IPS-15b (cell line): ENCODE results near the gene KDM1B.
A peak's percentile ranks its signal among the peaks of the same experiment; 100 is the strongest.

ENCODE experiments used
- H3K27me3 ChIP-seq: one replicate; pipeline ENCODE4 v1.6.1; 2013; ENCODE audit warnings: low read length; ENCODE audit not compliant: control insufficient read depth, insufficient read depth
- H3K36me3 ChIP-seq: one replicate; pipeline ENCODE4 v1.6.1; 2013; ENCODE audit warnings: low read length; ENCODE audit not compliant: control insufficient read depth, insufficient read depth
- H3K4me1 ChIP-seq: one replicate; pipeline ENCODE4 v1.6.1; 2013; ENCODE audit warnings: mild to moderate bottlenecking, low read length; ENCODE audit not compliant: control insufficient read depth, insufficient read depth
- H3K4me3 ChIP-seq: one replicate; pipeline ENCODE4 v1.5.1; 2013; ENCODE audit warnings: low read depth, low read length
- H3K9ac ChIP-seq: one replicate; pipeline ENCODE4 v1.6.1; 2013; ENCODE audit warnings: low read depth, mild to moderate bottlenecking, low read length
- H3K9me3 ChIP-seq: one replicate; pipeline ENCODE4 v1.6.1; 2013; ENCODE audit warnings: mild to moderate bottlenecking, low read length; ENCODE audit not compliant: control insufficient read depth, insufficient read depth

KDM1B gene

GRCh38 chr6:18259675-18260447, 104.6 kb downstream of the KDM1B start:
- H3K4me3 ChIP-seq: no peak overlapping the region
- H3K4me1 ChIP-seq: peaks cover 7% of the 10 kb centered on the region
- H3K36me3 ChIP-seq: peaks cover 17% of the 10 kb centered on the region
- H3K9ac ChIP-seq: peak overlapping the region; percentile 24
- no peaks in the 10 kb centered on the region for H3K9me3 ChIP-seq
- H3K27me3 ChIP-seq: no peaks in the 10 kb centered on the region

DNA sequence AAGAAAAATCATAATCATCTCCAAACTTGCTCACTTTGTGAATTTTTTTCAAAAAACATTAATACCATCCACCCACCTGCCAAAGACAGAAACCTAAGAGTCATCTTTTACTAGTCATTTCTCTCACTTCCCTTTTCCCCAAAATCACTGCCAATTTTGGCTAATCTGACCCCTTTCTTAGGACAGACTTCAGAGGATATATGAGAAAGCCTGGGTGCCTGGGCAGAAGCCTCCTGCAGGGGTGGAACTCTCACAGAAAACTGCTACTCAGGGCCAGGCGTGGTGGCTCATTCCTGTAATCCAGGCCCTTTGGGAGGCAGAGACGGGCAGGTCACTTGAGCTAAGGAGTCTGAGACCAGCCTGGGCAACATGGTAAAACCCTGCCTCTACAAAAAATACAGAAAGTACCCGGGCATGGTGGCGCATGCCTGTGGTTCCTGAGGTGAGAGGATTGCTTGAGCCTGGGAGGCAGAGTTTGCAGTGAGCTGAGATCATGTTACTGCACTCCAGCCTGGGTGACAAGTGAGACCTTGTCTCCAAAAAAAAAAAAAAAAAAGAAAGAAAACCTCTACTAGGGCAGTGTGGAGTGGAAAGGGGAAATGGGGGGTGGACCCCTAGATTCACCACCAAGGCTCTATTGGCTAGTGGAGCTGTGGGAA, 105.4 kb downstream of the KDM1B start:
- peaks cover 10% of the 10 kb centered on the region for H3K36me3 ChIP-seq
- H3K27me3 ChIP-seq: peaks cover 6% of the 10 kb centered on the region
- no peaks in the 10 kb centered on the region for H3K9me3 ChIP-seq
- H3K4me1 ChIP-seq: peaks cover 10% of the 10 kb centered on the region
- peak overlapping the region; percentile 13 for H3K4me3 ChIP-seq
- H3K9ac ChIP-seq: peak overlapping the region; percentile 24

- H3K9ac ChIP-seq: no peak overlapping the region
- peaks cover 5% of the 10 kb centered on the region for H3K36me3 ChIP-seq
Observed at GRCh38 chr6:18261877-18262276, 106.7 kb downstream of the KDM1B start.

GRCh38 chr6:18262702-18263417, 107.6 kb downstream of the KDM1B start:
- Histone ChIP-seq H3K36me3 (peaks cover 3% of the 10 kb centered on the region), H3K27me3 (peaks cover 8% of the 10 kb centered on the region), H3K4me1 (peaks cover 10% of the 10 kb centered on the region), H3K4me3 (peak overlapping the region; percentile 80), H3K9ac (peak overlapping the region; percentile 87), H3K9me3 (no peaks in the 10 kb centered on the region)

More at GRCh38 chr6:18261877-18262276, 106.7 kb downstream of the KDM1B start:
- Histone ChIP-seq H3K27me3 (peaks cover 8% of the 10 kb centered on the region), H3K9me3 (no peaks in the 10 kb centered on the region), H3K4me3 (peak overlapping the region; percentile 80), H3K4me1 (peaks cover 10% of the 10 kb centered on the region)

DNA sequence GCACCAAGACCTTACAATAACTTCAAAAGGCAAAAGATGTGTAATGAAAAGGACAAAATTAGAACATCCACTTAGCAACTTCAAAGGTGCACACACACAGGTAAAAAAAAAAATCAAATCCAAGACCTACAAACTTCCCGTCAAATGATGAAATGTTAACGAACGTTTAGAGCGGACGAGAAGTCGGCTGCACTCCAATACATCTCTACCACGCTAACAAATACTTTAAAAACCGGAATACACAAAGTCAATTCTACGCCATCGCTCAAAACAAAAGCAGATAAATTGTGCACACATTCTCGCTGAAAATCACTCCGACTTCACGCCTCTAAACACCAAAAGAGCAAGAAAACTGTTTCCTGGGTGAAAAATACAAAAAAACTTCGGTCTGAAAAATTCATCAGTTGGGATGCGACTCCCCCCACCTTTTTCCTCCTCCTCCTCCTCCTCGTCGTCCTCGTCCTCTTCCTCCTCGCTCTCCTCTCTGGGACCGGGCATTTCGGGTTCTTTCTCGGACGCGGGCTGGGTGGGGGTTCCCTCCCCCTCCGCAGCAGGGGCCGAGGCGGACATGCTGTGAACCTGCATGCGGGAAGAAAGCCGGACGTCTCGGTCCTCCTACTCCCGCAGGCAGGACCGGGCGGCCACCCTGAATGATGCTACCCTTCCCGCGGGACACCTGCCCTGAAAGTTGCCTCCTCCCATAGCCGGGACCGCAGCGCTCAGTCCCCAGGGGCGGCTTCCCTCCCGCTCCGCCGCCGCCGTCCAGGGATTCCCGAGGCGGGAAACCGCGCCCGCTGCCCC, 108.4 kb downstream of the KDM1B start:
- H3K4me1 ChIP-seq: peaks cover 10% of the 10 kb centered on the region
- peaks cover 3% of the 10 kb centered on the region for H3K36me3 ChIP-seq
- peak overlapping the region; percentile 87 for H3K9ac ChIP-seq
- peak overlapping the region; percentile 80 for H3K4me3 ChIP-seq
- H3K27me3 ChIP-seq: peaks cover 8% of the 10 kb centered on the region
- no peaks in the 10 kb centered on the region for H3K9me3 ChIP-seq

DNA sequence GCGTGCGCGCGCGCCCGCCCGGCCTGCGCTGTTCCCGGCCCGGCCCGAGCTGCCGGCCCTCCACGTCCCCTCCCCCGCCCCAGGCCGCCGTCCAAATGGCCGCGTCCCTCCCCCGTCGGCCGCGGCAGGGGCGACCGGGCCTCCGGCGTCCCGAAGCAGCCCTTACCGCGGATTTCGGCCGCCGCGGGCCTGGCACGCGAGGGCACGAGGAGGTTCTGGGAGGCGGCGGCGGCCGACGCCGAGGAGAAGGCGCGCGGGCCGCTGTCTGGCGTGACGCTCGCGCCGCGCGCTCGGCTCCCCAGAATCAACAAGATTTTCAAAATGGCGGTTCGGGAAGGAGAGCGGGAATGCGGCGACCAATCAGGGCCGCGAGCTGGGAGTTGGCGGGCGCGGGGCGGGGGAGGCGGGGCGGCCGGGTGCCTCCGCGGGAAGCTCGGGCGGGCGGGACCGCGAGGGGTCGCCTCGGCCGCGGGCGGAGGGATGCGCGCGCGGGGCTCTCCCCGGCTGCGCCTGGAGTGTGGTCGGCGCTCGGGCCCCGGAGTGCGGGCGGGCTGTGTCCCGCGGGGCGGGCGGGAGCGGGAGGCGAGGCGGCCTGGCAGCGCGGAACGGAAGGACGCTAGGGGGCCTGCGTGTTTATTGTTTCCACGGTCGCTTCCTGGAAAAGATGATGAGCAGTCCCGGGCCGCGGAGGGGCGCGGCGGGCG, 109.1 kb downstream of the KDM1B start, which contains the start of gene DEK:
DEK (minus strand) TSS at position 312 of the 704 bp plus-strand sequence. CDS start 543 bp downstream, outside the sequence.
- peaks cover 3% of the 10 kb centered on the region for H3K36me3 ChIP-seq
- H3K4me3 ChIP-seq: peak within 1 kb of the TSS; percentile 80
- H3K9me3 ChIP-seq: no peaks in the 10 kb centered on the region
- H3K4me1 ChIP-seq: peaks cover 10% of the 10 kb centered on the region
- H3K27me3 ChIP-seq: peaks cover 8% of the 10 kb centered on the region
- peak within 1 kb of the TSS; percentile 87 for H3K9ac ChIP-seq

- Histone ChIP-seq H3K9ac (peak overlapping the region; percentile 85), H3K27me3 (peaks cover 8% of the 10 kb centered on the region), H3K36me3 (peaks cover 3% of the 10 kb centered on the region), H3K4me3 (peak overlapping the region; percentile 71), H3K9me3 (no peaks in the 10 kb centered on the region), H3K4me1 (peaks cover 10% of the 10 kb centered on the region)
Observed at GRCh38 chr6:18264923-18265377, 109.7 kb downstream of the KDM1B start.

DNA sequence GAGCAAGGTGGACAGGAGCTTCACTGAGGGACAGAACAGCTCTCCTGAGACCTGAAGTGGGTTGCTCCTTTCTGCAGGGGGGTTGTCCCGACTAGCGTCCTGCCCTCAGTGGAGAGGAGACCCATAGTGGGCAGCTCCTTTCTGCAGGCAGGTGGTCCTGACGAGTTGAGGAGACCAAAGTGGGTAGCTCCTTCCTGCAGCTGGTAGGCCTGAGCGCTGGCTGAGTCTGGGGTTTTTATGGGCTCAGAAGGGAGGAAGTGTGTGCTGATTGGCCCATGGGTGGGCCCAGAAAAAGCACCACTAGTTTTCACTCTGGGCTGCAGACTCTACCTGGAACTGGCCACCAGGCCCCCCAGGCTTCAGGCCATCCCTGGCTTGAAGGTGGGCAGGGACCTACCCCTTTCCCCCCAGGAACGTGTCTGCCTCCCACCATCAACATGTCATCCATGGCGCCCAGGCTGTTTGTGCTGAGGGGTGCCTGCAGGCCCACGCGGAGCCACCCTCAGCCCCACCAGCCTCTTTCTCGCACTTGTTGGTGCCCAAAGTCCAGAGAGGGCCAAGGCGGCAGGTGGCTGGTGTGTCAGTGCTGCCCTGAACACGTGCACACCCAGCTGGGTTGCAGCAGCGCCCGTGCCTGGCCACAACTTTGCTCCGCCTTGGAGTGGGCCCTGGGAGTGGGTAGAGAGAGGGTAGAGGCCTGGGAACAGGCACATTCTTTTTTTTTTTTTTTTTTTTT, 110.7 kb downstream of the KDM1B start:
- H3K9me3 ChIP-seq: no peaks in the 10 kb centered on the region
- H3K9ac ChIP-seq: no peak overlapping the region
- H3K4me1 ChIP-seq: peaks cover 8% of the 10 kb centered on the region
- H3K4me3 ChIP-seq: no peak overlapping the region
- H3K27me3 ChIP-seq: peaks cover 8% of the 10 kb centered on the region
- peaks cover 3% of the 10 kb centered on the region for H3K36me3 ChIP-seq

DNA sequence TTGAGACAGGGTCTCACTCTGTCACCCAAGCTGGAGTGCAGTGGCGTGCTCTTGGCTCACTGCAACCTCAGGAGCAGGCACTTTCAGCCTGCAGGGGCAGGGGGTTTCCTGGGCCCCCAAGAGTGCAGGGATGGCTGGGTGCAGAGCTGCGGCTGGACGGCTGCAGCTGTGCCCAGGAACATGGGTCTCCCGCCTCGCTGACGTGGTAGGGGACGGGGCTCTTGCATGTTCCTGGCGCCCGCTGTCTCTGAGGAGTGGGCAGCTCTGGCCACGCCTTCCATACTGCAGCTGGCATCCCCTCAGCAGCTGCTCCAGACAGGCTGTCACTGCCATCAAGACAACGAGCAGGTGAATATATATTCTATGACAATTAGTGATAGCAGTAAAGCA, 111.3 kb downstream of the KDM1B start:
- peaks cover 6% of the 10 kb centered on the region for H3K4me1 ChIP-seq
- no peak overlapping the region for H3K9ac ChIP-seq
- peaks cover 3% of the 10 kb centered on the region for H3K36me3 ChIP-seq
- H3K9me3 ChIP-seq: no peaks in the 10 kb centered on the region
- peaks cover 8% of the 10 kb centered on the region for H3K27me3 ChIP-seq
- H3K4me3 ChIP-seq: no peak overlapping the region

DNA sequence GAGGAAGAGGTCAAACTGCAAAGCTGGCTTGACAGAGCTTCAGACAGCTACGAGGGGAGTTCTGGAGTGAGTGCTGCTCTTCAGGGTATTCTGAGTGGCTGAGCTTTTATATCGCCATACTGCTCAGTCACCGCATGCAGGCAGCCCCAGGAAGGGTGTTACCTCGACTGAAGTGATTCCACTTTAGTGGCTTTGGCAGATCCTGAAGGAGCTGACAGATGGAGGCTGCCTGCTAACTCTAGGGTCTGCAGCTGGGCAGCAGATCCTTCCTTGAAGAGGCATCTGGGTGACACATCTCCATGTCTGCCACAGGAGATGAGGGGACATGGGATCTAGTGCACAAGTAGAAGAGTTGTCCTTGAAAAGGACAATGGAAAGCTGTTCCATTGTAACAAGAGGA, 112.8 kb downstream of the KDM1B start:
- peaks cover 3% of the 10 kb centered on the region for H3K4me1 ChIP-seq
- H3K9ac ChIP-seq: no peak overlapping the region
- H3K27me3 ChIP-seq: peaks cover 8% of the 10 kb centered on the region
- no peak overlapping the region for H3K4me3 ChIP-seq
- H3K9me3 ChIP-seq: no peaks in the 10 kb centered on the region
- H3K36me3 ChIP-seq: peaks cover 3% of the 10 kb centered on the region
